ENCODE data around the gene FGF14. TPM values are rescaled to one million over a fixed set of nuclear protein-coding genes. Genes with fewer than 3 reads are reported as not detected.
"Not testable (repeated sequence)": the region's sequence is repeated elsewhere in the genome, so short reads cannot be mapped to it uniquely, and the experiment has no call there.

Gene FGF14
- total RNA-seq, 1 donor from 2014 or later, result not detected

DNA sequence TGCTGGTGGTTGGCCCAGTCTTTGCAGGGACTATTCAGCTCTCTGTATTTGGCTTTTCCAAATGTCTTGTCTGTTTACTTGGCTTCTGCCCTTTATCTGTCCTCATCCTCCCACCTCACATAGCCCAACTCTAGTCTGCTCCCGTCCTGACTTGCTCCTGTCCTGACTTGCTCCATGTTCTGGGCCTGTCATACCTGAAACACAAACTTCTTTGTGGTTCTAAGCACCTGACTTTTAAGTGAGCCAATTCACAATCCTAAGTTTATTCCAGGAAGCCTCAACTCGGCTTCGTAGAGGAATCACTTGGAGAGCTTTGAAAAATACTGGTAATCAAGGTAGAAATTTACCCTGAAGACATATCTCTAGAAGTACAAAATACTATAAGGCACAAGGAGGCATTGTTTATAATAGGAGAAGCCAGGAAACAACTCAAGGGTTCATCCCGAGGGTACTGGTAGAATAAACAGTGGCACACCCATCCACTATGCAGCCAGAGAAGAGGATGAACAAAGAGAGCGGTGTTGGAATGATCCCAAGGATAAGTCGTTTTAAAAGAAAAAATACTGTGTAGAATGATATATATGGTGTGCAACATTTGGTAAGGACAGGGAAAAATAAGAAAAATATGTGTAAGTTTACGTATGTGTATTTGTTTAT, 284.5 kb downstream of the FGF14 start:
- CTCF ChIA-PET, result no interaction called here
- ATAC-seq (ENCODE audit: low read depth), result no peak
- no peak overlapping the region for H3K4me3 Mint-ChIP-seq
- no peaks in the 10 kb centered on the region for H3K4me1 Mint-ChIP-seq
- no peaks in the 10 kb centered on the region for H3K36me3 Mint-ChIP-seq (ENCODE audit: low read depth)
- TF ChIP-seq, protein P1, sequence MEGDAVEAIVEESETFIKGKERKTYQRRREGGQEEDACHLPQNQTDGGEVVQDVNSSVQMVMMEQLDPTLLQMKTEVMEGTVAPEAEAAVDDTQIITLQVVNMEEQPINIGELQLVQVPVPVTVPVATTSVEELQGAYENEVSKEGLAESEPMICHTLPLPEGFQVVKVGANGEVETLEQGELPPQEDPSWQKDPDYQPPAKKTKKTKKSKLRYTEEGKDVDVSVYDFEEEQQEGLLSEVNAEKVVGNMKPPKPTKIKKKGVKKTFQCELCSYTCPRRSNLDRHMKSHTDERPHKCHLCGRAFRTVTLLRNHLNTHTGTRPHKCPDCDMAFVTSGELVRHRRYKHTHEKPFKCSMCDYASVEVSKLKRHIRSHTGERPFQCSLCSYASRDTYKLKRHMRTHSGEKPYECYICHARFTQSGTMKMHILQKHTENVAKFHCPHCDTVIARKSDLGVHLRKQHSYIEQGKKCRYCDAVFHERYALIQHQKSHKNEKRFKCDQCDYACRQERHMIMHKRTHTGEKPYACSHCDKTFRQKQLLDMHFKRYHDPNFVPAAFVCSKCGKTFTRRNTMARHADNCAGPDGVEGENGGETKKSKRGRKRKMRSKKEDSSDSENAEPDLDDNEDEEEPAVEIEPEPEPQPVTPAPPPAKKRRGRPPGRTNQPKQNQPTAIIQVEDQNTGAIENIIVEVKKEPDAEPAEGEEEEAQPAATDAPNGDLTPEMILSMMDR (IDR thresholded peaks at IDR 0.05), result no peak
- no peak overlapping the region for H3K27ac Mint-ChIP-seq
- POLR2A ChIA-PET, result no interaction called here
- H3K27me3 Mint-ChIP-seq, result no peaks in the 10 kb centered on the region
- H3K9me3 Mint-ChIP-seq, result no peaks in the 10 kb centered on the region
- DNase-seq, result no peak
- intact Hi-C loops (cut with micrococcal nuclease), result no loop called here

DNA sequence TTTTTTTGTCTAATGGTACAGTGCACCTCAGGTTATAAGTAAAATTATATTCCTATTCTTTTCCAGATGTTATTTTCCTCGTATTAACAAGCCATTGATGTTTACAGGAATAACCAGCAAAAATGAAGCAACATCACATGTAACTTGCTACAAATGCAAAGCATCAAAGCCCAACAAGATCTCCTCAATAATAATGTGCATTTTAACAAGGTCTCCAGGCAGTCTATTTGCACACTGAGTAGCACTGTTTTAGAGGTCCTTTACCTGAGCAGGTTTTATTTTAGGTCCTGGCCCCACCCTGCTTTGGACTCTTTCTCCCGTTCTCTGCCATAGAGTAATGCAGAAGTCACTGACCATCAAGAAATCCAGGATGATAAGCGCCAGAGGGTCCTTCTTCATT, 298.4 kb downstream of the FGF14 start:
- CTCF ChIA-PET, result no interaction called here
- no peak overlapping the region for H3K27ac Mint-ChIP-seq
- no peaks in the 10 kb centered on the region for H3K4me1 Mint-ChIP-seq

DNA sequence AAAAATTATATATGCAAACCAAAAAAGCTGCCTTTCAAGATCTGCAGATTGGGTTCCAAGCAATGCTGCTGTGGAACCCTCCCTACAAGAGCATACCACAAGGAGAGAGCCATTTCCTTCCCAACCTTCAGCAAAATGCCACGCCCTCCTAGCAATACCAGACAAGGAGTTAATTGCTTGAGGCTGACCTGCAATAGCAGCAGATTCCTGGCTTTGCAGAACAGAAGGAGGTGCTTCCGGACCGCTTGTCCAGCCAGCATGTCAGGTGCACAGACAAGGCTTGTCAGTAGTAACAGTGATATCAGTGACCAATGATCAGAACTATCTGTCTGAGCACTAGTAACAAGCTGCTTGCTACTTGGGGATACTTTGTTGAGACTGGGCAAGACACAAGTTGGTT, 301.6 kb downstream of the FGF14 start:
- no peak overlapping the region for H3K27ac Mint-ChIP-seq
- H3K4me1 Mint-ChIP-seq, result no peaks in the 10 kb centered on the region
- ATAC-seq (ENCODE audit: low read depth) (no peak), DNase-seq (no peak)
- no peaks in the 10 kb centered on the region for H3K36me3 Mint-ChIP-seq (ENCODE audit: low read depth)
- TF ChIP-seq, protein P1 (IDR thresholded peaks at IDR 0.05), result no peak
- no peaks in the 10 kb centered on the region for H3K27me3 Mint-ChIP-seq
- H3K4me3 Mint-ChIP-seq, result no peak overlapping the region
- ChIA-PET POLR2A (no interaction called here), CTCF (no interaction called here)
- intact Hi-C loops (cut with micrococcal nuclease), result no loop called here
- H3K9me3 Mint-ChIP-seq, result no peaks in the 10 kb centered on the region

More for the DNA sequence above, 298.4 kb downstream of the FGF14 start:
- no peak for ATAC-seq (ENCODE audit: low read depth)
- Mint-ChIP-seq H3K27me3 (no peaks in the 10 kb centered on the region), H3K36me3 (ENCODE audit: low read depth) (no peaks in the 10 kb centered on the region), H3K9me3 (no peaks in the 10 kb centered on the region), H3K4me3 (no peak overlapping the region)
- intact Hi-C loops (cut with micrococcal nuclease), result no loop called here
- DNase-seq, result no peak
- POLR2A ChIA-PET, result no interaction called here
- TF ChIP-seq, protein P1 (IDR thresholded peaks at IDR 0.05), result no peak

DNA sequence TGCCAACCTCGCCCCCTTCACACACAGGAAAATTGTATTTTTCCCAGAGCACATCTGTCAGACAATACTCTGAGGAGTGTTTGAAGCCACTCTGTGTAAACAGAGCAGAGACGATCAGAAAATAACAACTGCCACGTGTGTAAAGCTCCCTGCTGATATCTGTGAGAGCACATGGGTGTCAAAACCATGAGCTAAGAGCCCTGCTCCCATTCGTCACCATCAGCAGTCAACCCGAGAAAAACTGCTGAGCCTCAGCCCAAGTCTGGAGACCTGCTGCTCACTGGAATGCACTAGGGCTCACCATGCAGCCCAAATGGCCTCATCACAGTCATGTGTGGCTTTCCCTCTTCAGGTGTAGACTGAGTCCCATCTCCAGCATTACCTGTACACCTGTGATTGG, 304.1 kb downstream of the FGF14 start:
- TF ChIP-seq, protein P1 (IDR thresholded peaks at IDR 0.05), result no peak
- intact Hi-C loops (cut with micrococcal nuclease), result no loop called here

DNA sequence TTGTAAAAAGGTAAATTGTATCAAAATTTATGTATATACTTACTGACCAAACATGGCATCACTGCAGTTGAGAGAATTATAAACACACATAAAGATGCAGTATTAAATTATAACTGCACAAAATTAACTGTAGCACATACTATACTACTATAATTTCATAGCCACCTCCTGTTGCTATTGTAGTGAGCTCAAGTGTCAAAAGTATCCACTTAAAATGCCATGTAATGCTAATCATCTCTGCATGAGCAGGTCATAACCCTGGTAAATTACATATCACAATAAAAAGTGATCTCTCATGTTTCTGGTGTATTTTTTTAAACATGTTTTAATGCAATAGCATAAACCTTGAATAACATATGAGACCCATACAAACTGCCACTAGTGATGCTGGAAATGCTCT, 308.6 kb downstream of the FGF14 start:
- H3K4me3 Mint-ChIP-seq; H3K27me3 Mint-ChIP-seq; ATAC-seq (ENCODE audit: low read depth); H3K36me3 Mint-ChIP-seq (ENCODE audit: low read depth); H3K9me3 Mint-ChIP-seq; intact Hi-C loops (cut with micrococcal nuclease); DNase-seq; POLR2A ChIA-PET; H3K27ac Mint-ChIP-seq; CTCF ChIA-PET; H3K4me1 Mint-ChIP-seq: not testable (repeated sequence)

More for the DNA sequence above, 304.1 kb downstream of the FGF14 start:
- Mint-ChIP-seq H3K4me3 (no peak overlapping the region), H3K9me3 (no peaks in the 10 kb centered on the region), H3K4me1 (no peaks in the 10 kb centered on the region), H3K36me3 (ENCODE audit: low read depth) (no peaks in the 10 kb centered on the region), H3K27ac (no peak overlapping the region), H3K27me3 (no peaks in the 10 kb centered on the region)
- no peak for DNase-seq
- POLR2A ChIA-PET, result no interaction called here
- CTCF ChIA-PET, result no interaction called here
- ATAC-seq (ENCODE audit: low read depth), result no peak

DNA sequence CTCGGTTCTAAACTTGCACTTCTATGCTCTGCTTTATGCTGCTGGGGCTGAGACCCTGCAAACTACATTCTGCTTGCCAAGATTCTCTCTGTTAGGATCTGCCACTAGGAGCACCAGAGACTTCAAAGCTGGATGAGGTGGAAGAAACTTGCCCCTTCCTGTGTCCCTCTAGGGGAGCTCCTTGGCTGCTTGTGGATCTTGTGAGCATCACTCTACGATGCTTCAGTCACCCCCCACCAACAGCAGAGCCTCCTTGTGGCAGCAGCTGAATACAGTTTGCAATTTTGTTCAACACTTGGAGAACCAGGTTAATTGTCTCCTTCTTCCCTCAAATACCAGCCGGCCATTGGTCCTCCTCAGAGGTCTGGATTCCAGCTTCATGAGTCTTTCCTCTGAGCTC, 310.6 kb downstream of the FGF14 start:
- H3K4me3 Mint-ChIP-seq, result no peak overlapping the region
- ChIA-PET POLR2A (no interaction called here), CTCF (no interaction called here)
- TF ChIP-seq, protein P1 (IDR thresholded peaks at IDR 0.05), result no peak
- H3K27me3 Mint-ChIP-seq, result no peaks in the 10 kb centered on the region
- ATAC-seq (ENCODE audit: low read depth) (no peak), DNase-seq (no peak)
- no peaks in the 10 kb centered on the region for H3K36me3 Mint-ChIP-seq (ENCODE audit: low read depth)
- intact Hi-C loops (cut with micrococcal nuclease), result no loop called here
- no peaks in the 10 kb centered on the region for H3K4me1 Mint-ChIP-seq
- H3K27ac Mint-ChIP-seq, result no peak overlapping the region
- no peaks in the 10 kb centered on the region for H3K9me3 Mint-ChIP-seq

Data from activated B cell treated with CpG ODN at 0.5 μM for 24 hours (primary cell).